ENCODE results near the gene TRMT10B.
A peak's percentile ranks its signal among the peaks of the same experiment; 100 is the strongest.
"Not testable (repeated sequence)": the region's sequence is repeated elsewhere in the genome, so short reads cannot be mapped to it uniquely, and the experiment has no call there.

Gene TRMT10B

DNA sequence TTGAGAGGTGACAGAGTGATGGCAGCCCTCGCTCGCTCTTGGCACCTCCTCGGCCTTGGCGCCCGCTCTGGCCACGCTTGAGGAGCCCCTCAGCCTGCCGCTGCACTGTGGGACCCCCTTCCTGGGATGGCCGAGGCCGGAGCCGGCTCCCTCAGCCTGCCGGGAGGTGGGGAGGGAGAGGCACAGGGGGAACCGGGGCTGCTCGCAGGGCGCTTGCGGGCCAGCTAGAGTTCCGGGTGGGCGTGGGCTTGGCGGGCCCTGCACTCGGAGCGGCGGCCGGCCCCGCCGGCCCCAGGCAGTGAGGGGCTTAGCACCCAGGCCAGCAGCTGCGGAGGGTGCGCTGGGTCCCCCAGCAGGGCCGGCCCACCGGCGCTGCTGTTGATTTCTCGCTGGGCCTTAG is 1.9 kb upstream of the TRMT10B start:
- not testable (repeated sequence) for DNase-seq (ENCODE audit: low read depth in 2 of 2)

DNA sequence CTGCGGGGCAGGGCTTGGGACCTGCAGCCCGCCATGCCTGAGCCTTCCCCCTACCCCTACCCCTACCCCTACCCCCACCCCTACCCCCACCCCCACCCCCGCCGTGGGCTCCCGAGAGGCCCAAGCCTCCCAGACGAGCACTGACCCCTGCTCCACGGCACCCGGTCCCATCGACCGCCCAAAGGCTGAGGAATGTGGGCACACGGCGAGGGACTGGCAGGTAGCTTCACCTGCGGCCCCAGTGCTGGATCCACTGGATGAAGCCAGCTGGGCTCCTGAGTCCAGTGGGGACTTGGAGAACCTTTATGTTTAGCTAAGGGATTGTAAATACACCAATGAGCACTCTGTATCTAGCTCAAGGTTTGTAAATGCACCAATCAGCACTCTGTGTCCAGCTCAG is 1.5 kb upstream of the TRMT10B start:
- DNase-seq (ENCODE audit: low read depth in 2 of 2) = not testable (repeated sequence)

DNA sequence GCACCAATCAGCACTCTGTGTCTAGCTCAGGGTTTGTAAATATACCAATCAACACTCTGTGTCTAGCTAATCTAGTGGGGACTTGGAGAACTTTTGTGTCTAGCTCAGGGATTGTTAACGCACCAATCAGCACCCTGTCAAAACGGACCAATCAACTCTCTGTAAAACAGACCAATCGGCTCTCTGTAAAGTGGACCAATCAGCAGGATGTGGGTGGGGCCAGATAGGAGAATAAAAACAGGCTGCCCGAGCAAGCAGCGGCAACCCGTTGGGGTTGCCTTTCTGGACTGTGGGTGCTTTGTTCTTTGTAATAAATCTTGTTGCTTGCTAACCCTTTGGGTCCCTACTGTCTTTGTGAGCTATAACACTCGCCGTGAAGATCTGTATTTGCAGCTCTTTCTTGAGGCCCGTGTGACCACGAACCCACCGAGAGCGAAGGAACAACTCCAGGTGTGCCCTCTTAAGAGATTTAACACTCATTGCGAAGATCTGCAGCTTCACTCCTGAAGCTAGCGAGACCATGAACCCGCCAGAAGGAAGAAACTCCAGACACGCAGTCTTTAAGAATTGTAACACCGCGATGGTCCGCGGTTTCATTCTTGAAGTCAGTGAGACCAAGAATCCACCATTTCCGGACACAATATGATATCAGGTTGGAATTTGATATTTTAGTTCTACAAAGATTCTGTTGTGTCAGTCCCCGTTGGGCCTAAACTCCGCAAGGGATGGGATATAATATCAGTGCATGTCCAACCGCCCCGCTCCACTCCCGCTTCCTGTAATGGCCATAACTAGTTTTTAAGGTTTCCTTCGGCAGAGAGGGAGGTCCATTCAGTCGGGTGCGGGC is 740 bp upstream of the TRMT10B start:
- no peak for DNase-seq (ENCODE audit: low read depth in 2 of 2)

DNA sequence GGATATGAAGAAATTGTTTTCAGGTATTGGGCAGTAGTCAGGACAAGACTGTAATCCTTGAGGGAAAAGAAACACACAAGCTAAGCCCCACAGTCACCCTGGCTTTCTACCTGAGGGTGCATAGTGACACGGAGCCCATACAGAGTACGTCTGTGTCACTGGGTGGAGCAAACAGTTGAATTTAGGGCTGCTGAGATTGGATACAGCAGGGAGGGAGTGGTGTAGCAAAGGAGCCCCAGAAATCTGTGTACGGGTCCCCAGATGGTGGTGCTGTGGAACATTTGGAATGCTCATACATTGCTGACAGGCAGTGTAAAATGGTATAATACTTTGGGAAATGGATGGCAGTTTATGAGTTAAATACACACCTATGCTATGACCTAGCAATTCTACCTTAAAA is 5.1 kb downstream of the TRMT10B start:
- DNase-seq (ENCODE audit: low read depth in 2 of 2) = no peak

DNA sequence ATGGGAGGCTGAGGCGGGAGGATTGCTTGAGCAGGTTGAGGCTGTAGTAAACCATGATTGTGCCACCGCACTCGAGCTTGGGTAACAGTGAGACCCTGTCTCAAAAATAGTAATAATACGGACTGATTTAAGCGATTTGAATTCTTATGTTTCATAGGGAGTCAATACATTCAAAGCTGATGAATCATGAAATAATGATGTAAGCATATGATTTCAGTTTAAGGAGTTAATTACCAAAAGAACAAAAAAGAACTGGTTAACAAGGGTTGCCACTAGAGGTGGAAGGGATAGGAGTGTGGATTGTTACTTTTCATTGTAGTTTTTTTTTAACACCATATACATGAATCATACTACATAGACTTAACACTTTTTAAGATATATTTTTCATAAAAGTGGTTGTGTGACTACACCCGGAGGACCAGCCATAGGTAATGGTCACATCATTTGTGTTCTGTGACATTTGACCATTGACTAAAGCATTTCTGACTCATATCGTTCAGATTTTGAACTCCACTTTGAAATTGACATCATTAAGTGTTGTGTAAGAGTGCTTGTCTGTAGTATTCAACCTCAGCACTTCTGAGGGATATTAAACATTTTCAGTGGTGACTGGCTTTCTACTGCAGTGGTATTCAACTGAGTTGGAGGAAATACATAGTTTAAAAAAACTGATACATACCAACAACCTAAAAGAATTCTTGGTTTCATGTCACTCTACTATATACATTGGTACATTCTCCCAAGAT is 7.0 kb downstream of the TRMT10B start:
- DNase-seq (ENCODE audit: low read depth in 2 of 2) = no peak

DNA sequence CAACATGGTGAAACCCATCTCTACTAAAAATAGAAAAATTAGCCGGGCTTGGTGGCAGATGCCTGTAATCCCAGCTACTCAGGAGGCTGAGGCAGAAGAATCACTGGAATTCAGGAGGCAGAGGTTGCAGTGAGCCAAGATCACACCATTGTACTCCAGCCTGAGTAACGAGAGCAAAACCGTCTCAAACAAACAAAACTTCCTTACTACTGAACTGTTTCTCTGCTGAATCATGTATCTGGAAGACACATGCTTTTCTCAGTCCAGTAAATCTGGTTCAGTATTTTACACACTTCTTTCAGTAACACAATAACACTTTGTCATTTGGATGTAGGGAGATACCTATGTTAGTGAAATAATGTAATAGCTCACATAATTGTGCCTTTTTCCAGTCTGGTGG is 7.9 kb downstream of the TRMT10B start:
- no peak for DNase-seq (ENCODE audit: low read depth in 2 of 2)

DNA sequence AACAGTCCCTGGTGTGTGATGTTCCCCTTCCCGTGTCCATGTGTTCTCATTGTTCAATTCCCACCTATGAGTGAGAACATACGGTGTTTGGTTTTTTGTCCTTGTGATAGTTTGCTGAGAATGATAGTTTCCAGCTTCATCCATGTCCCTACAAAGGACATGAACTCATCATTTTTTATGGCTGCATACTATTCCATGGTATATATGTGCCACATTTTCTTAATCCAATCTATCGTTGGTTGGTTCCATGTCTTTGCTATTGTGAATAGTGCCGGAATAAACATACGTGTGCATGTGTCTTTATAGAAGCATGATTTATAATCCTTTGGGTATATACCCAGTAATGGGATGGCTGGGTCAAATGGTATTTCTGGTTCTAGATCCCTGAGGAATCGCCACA is 11.7 kb downstream of the TRMT10B start:
- not testable (repeated sequence) for DNase-seq (ENCODE audit: low read depth in 2 of 2)

DNA sequence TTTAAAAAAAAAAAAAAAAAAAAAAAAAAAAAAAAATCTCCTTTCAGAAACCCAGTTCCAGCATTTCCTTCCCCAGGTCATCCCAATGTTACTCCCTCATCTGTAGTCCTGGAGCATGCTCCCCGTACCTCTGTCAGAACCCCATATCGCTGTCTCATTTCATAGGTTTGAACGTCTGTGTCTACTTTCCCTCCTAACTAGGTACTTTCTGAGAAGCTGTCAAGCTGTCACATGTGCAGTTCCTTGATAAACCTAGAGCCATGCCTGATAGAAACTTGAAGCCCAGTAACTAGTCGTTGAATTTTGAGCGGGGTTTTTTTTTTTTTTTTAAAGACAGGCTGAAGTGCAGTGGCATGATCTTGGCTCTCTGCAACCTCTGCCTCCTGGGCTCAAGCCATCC is 15.7 kb downstream of the TRMT10B start:
- no peak for DNase-seq (ENCODE audit: low read depth in 2 of 2)

DNA sequence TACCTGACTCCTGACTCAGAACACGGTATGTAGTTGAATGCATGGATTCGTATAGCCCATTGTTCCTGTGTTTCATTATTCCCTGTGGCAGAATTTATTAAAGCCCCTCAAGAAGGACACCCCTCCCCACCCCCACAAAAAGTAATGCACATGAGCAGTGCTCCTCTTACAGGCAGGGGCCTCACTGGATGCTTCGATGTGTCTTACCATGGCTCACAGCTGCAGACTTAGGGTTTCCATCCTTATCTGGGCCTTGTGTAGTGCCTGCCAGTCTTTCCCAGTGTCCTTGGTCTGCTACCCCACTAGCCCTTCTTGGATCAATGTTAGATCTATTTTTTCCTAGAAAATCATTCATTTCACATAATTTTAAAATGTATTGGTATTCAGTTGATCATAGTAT is 16.4 kb downstream of the TRMT10B start:
- no peak for DNase-seq (ENCODE audit: low read depth in 2 of 2)

DNA sequence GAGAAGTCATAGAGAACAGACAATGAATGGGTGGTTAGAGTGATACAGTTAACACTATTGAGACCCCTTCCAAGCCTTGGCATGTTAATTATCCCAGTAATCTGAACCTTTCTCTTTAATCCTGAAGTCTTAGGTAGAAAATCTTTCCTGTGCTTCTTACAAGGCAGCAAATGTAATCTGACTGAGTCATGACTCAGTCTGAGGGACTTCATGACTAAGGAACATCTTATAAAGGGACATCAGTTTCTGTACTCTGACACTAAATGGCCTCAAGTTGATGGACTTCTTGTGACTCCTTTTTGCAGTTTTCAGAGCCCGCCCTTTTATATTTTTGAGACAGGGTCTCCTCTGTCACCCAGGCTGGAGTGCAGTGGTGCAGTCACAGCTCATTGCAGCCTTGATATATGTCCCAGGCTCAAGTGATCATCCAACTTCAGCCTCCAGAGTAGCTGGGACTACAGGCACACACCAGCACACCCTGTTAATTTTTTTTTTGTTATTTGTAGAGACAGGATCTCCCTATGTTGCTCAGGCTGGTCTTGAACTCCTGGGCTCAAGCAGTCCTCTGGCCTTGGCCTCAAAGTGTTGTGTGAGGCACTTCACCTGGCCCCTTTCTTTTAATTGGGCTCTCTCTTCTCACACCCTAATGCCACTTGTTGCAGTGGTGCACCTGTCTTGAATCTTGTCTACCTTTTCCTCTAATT is 21.8 kb downstream of the TRMT10B start:
- DNase-seq (ENCODE audit: low read depth in 2 of 2) = no peak

DNA sequence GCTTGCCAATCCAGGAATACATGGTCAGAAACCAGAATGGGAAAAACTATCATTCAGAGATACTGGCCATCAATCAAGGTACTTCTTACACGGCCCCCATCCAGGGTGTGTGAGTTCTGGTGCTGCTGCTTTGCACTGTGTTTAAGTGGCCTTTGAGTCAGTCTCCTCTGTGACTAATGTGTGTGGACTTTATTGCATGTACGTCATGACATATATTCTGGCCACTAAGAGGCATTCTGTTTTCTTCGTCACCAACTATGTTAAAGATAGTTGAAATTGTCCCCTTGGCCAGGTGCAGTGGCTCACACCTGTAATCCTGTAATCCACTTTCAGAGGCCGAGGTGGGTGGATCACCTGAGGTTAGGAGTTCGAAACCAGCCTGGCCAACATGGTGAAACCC is 22.7 kb downstream of the TRMT10B start:
- DNase-seq (ENCODE audit: low read depth in 2 of 2) = no peak

DNA sequence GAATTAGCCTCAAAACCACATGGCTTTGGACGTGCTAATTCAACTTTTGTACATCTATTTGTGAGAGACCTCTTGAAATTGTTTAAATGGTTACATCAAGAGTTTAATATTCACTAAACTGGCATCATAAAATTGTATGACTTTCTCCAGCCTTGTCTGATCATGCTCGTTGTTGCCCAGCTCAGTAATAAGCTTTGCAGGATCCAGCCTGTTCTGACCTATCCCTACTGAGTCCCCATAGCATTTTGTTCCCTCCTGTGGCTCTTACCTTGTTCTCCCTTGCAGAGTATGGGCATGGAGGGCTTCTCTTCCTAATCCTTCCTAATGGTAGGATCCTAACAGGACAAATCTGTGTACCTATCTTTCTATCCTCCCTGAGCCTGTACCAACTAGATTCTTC is 24.9 kb downstream of the TRMT10B start:
- DNase-seq (ENCODE audit: low read depth in 2 of 2) = no peak

DNA sequence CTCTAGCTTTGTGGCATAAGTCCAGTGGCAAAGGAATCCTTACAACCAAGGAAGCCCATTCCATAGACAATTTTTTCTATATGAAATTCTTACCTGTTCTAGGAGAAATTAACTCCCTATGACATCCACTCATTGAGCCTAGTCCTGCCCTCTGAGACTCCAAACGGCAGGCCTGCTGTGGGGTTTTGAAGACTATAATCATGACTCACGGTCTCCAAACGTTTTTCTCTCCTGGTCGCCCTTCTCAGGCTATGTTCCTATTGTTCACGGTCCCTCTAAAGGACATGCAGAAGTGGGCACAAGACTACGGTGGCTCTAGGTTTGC is 30.6 kb downstream of the TRMT10B start:
- no peak for DNase-seq (ENCODE audit: low read depth in 2 of 2)

DNA sequence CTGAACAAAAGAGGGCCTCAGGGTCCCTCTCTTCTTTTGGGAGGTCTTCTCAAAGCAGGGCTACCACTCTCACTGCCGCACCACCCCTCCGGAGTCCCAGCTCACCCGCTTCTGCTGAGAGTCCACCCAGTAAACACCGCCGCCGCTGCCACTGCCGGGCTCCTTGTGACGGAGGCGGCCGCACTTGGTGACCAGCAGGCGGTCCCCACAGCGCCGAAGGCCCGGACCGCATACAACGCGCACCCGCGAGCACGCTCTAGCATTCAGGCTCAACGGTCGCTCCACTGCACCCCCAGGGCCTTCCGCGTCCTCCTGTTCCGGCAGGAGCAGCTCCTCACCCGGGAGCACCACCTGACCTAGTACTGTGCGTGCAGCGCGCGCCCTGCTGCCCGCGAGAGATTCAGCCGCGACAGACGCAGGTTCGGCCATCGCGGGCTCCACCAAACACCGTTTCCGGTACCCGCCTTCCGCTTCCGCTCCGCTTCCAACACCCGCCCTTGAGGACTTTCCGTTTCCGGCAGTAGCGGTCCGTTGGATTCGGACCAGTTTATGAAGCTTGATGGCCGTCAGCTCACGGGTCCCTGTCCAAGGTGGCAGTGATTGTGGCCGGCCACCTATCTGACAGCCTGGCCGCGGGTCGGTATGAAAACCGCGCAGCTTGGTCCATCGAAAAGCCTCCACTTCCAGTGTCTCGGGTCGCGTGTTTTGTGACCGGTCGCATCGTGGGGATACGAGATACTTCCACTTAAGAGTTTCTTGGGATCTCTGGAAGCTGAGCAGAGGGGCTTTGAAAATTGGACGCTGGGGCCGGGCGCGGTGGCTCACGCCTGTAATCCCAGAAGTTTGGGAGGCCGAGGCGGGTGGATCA is 31.2 kb downstream of the TRMT10B start, which contains the start of gene EXOSC3:
EXOSC3 (minus strand) TSS at position 449 of the 868 bp plus-strand sequence; CDS start at position 429, 20 bp downstream.
- DNase-seq (ENCODE audit: low read depth in 2 of 2) = peak; percentile 72 to 75

DNA sequence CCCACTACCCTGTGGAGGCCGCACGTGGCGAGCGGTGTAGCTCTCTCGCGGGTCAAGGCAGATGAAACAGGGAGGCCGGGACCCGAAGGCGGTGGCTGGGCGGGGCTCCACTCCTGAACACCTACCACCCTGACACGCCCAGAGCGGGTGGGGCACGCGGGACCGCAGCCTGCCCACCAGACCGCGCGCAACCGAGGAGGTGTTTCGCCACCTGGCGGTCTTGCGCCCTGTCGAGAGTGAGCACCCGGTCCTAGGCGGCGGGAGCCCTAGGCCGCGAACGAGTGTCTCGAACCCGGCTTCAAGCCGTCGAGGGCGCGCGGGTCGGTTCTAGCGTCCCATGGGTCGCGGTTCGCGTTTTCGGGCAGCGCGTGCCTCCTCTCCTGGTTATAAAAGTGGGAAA is 33.5 kb downstream of the TRMT10B start:
- no peak for DNase-seq (ENCODE audit: low read depth in 2 of 2)

DNA sequence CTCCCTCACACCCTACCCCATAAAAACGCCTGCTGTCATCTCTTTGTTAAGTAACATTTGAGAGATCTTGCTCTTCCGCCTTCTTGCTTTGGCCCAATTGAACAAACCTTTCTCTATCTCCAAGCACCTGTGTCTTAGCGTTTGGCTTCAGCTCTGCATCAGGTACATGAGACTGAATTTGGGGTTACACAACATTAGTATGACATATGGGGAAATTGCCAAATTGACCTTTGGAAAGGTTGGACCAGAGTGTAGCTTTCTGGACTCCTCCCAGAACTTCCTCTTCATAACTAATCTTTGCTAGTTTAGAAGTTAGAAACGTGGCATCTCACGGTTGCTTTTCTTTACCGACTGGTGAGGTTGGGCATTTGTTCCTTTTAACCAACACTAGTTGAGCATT is 34.7 kb downstream of the TRMT10B start:
- no peak for DNase-seq (ENCODE audit: low read depth in 2 of 2)

DNA sequence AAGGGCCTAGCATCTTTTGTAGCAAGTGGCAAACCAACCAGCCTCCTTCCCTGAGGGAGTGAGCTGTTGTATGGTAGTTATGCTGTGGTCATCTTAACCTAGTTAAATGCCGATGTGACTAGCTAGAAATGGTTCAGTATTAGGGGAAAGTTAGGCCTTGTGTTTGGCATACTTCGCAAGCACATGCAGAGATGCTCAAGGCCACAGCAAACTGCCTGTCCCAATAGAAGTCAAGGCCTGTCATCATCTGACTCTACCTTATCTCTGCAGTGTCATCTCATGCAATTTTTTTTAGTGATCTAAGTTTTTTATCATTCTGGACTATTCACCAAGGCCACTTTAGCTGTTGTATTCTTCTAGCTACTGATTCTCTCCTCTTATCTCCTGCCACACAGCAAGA is 36.5 kb downstream of the TRMT10B start:
- no peak for DNase-seq (ENCODE audit: low read depth in 2 of 2)

DNA sequence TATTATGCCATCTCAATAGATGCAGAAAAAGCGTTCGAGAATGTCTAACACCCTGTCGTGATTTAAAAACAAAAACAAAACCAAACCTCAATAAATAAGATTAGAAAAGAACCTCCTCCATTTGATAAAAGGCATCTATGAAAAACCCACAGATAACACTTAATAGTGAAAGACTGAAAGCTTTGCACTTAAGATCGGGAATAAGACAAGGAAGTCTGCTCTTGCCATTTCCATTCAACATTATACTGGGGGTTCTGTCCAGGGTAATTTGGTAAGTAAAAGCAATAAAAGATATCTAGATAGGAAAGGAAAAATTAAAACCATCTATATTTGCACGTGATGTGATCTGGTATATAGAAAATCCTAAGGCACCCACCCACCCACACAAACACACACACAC is 38.5 kb downstream of the TRMT10B start:
- no peak for DNase-seq (ENCODE audit: low read depth in 2 of 2)

DNA sequence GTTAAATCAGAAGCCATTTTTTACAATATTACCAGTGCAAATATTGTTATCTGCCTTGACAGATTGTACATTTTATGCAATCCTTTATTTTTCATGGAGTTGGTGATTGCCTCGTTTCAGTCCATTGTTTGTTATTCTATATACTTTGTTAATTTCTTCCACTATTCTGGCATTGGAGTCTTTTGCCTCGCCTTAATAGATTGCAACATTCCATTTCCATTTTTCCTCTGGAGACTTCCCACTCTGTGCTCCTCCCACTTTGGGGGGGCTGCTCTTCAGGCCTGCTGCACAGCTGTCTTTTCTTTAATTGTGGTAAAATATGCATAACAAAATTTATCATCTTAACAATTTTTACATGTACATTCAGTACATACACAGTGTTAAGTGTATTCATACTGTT is 42.6 kb downstream of the TRMT10B start:
- no peak for DNase-seq (ENCODE audit: low read depth in 2 of 2)

DNA sequence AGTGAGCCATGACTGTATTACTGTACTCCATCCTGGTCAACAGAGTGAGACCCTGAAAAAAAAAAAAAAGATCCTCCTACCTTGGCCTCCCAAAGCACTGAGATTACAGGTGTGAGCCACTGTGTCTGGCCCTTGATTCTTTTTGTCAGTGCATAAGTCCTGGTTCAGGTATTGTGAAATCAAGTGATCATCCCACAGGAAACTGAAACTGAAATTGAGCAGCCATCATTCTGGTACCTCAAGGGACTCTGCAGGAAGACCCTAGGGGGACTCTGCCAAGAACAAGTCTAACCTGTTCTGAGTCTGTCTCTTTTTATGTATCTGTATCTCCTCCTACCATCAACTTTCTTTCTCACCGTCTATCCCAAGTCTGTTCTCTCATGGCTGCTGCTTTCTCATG is 45.1 kb downstream of the TRMT10B start:
- DNase-seq (ENCODE audit: low read depth in 2 of 2) = no peak

DNA sequence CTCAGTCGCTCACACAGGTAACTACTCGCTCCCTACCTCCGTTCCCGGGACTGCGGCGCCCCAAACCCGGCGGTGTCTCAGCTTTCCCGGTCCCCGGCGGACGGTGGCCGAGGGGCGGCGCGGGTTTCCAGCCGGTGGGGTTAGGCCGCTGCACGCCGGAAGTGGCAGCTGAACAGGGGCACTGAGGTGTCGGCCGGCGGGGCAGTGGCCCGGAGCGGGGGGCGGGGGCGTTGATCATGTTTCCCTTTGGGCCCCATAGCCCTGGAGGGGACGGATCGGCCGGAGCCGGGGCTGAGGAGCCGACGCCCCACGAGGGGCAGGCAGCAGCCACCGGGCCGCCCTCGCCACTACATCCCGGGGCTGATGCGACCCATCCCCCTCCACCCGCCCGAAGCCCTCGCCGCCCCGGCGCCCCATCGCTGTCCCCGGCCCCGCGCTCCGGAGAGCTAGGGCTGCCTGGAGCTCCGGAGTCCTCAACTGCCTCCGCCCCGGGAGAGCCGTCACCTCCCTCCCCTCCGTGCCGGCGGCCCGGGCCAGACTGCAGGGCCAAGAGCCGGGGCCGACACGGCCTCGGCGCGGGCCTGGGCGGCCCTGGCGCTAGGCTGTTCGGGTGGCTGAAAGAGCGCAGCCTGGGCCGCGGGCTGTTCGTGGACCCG is 47.2 kb downstream of the TRMT10B start, which contains the start of gene DCAF10:
DCAF10 (plus strand) TSS at position 167 of the 656 bp plus-strand sequence; CDS start at position 237, 70 bp downstream.
- DNase-seq (ENCODE audit: low read depth in 2 of 2) = peak; percentile 70 to 81

Measured in activated CD8-positive, alpha-beta memory T cell treated with anti-CD3 and anti-CD28 coated beads for 4 hours (primary cell).